ENCODE results near the gene RAB3D.

RAB3D gene

DNA sequence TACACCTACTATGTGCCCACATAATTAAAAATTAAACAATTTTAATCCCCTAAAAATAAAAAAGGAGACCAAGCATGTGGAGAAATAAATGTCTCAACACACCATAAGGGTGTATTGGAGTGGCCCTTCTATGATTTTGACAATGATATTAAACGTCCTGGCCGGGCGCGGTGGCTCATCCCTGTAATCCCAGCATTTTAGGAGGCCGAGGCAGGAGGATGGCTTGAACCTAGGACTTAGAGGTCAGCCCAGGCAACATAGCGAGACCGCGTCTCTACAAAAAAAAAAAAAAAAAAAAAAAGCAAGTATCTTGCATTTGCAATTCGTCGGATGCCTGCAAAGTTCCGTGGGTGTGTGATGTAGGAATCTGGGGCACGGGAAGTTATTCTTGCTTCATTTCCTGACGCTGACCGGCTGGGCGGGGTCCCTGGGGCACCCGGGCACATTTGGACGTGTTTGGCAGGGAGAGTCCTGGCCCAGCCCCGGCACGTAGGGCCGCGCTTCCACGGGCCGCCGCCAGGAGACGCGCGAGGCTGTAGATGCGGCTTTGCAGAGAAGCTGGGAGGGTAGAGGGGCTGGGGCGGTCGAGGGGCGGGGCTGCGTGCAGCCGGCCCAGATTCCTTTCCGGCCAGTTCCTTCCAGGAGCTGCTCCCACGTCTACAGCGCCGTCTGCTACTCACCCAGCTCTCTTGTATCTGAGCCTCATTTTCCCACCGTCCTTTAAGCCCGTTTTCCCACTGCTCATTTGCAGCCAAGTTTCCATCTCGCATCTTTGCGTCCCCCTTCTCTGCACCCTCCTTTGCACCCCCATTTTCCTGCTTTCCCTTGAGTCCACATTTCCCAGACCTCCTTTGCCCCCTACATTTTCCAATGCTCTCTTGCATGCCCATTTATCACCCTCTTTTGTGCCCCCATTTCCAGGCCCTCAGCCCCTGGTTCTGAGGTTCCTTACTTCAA, 45.7 kb downstream of the RAB3D start:
- peak; percentile 81 for DNase-seq

DNA sequence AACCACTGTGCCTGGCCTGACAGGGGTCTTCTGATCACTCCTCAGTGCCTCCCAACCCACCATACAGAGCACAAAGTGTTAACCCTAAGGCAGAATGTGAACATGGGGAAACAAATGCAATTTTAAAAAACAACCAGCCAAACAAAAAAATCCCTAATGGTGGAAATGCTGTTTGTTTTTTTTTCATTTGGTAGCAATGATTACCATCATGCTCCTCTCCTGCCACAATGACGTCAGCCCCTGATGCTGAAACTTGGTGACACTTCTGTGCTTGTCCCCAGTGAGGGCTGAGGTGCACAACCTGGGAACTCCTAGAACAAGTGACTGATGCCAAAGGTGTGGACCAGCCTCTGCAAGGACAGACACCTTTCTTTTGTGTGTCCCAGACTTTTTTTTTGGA, 47.5 kb downstream of the RAB3D start:
- no peak for DNase-seq

DNA sequence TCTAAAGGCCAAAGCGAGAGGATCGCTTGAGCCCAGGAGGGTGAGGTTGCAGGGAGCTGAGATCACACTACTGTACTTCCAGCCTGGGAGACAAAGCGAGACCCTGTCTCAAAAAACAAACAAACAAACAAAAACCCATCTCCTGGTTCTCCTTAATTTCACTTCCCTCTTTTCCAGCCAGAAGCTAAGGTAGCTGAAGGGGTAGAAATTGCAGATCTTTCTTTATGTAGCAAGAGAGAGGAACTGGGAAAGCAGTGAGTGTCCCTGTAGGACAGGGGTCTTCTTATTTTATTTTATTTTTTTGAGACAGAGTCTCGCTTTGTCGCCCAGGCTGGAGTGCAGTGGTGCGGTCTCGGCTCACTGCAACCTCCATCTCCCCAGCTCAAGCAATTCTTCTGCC, 48.0 kb downstream of the RAB3D start:
- DNase-seq = no peak

DNA sequence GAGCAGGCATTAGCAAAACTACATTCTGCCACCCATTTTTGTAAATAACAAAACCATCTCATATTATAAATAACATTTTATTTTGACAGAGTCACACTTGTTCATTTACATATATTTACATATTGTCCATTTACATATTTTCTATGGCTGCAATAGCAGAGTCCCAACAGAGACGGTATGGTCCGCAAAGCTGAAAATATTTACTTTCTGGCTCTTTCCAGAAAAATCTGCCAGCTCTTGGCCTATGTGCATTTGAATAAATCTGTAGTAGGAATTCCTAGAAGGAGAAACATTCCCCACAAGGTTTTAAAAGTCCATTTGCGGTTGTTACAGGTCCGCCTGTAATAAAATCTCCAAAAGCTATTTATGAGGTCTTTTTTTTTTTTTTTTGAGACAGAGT, 49.2 kb downstream of the RAB3D start:
- no peak for DNase-seq

DNA sequence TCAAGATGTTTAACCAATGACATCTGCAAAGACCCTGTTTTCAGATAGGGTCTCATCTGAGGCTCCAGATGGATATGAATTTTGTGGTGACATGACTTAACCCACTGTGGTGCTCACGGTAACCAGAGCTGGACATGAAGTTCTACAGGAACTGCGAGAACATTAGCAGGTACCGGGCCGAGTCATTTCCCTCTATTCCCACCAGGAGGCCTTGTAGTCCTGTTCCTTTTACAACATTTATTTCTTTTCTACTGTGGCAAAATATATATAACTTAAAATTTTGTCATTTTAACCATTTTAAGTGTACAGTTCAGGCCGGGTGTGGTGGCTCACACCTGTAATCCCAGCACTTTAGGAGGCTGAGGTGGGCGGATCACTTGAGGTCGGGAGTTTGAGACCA, 51.1 kb downstream of the RAB3D start:
- DNase-seq = no peak

DNA sequence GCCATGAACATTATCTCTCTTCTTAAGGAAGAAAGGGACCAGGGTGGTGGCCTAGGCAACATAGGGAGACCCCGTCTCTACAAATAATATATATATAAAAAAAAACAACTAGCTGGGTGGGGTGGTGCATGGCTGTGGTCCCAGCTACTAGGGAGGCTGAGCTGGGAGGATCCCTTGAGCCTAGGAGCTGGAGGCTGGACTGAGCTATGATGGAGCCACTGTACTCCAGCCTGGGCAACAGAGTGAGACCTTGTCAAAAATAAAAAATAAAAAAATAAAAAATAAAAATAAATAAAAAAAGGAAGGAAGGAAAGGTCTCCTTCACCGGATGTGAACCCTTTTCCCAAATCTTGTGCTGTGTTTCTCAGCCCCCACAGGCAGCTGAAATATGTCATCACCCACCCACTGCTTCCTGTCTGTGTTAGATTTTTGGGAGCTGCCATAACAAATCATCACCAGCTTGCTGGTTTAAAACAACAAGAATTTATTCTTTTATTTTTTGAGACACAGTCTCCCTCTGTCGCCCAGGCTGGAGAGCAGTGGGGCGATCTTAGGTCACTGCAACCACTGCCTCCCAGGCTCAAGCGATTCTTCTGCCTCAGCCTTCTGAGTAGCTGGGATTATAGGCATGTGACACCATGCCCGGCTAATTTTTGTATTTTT, 53.0 kb downstream of the RAB3D start:
- DNase-seq = no peak

DNA sequence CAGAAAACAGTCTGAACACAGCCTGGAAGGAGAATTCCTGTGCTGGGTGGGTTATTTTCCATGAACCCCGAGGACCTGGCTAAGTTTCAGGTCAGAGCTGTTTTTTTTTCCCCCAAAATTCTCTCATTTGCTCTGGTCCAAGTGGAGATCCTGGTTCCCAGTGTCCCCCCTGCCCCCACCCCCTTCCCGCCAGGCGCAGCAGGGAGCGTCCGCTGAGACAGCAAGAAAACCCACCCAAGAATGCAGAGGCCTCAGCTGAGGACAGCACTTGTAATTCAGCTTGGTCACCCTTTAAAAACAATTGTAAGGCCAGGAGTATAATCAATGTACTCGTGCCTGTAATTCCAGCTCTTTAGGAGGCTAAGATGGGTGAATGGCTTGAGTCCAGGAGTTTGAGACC, 54.9 kb downstream of the RAB3D start:
- DNase-seq = no peak

DNA sequence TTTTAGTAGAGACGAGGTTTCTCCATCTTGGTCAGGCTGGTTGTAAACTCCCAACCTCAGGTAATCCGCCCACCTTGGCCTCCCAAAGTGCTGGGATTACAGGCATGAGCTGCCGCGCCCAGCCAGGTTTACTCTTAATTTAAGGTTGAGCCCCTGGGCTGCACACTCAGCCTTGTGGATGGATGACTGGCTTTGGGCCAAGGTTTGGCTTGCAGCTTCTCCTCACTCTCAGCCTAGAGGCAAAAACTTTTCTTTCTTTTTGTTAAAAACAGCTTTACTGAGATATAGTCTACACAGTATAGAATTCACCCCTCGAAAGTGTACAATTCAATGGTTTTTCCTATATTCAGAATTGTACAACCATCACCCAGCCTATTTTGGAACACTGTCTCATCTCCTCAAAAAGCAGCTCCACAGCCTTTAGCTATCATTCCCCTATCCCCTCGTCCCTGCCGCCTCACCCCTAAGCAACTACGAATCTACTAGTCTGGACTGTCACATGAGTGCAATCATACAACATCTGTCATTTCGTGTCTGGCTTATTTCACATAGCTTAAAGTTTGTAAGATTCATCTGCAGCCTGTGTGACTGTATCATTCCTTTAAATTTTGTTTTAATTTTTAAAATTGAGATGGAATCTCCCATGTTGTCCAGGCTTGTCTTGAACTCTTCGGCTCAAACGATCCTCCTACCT, 58.0 kb downstream of the RAB3D start:
- DNase-seq = no peak

DNA sequence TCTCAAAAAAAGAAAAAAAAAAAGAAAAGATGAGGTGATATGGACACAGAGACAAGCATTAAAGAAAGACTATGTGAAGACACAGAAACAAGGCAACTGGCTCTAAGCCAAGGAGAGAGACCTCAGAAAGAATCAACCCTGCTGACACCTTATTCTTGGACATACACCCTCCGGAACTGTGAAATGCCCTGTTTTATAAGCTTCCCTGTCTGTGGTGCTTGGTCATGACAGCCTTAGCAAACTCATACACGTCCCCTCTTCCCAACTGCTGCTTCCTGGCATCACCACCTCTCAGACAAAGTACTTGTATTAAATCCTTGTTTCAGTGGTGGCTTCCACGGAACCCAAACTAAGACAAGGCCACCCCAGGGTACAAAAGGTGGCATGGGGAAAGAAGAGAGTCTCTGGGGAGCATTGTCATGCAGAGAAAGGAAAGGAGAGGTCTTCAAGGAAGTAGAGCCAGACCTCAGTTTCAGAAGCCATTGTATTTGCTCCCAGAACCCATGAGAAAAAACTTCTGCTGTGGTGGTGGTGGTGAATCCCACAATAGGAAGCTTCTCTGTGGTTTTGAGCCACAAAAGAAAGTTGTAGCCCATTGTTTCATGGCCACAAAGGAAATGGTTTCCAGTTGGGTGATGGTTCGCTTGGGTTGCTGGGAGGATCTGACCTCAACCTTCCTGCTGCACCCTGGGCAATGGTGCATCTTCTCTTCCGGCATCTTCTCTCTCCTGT, 59.8 kb downstream of the RAB3D start:
- DNase-seq = no peak

DNA sequence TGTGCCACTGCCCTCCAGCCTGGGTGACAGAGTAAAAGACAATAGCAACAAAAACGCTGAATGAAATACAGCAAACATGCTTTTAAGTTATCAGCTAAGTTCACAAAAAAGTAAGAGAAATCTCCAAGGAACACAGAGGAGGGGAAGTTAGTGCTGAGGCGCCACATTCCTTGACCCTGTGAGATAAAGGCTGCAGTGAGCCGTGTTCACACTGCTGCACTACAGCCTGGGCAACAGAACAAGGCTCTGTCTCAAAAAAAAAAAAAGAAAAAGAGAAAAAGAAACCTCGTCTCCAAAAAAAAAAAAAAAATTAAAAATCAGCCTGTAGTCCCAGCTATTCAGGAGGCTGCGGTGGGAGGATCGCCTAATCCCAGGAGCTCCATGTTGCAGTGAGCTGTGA, 60.8 kb downstream of the RAB3D start:
- no peak for DNase-seq

DNA sequence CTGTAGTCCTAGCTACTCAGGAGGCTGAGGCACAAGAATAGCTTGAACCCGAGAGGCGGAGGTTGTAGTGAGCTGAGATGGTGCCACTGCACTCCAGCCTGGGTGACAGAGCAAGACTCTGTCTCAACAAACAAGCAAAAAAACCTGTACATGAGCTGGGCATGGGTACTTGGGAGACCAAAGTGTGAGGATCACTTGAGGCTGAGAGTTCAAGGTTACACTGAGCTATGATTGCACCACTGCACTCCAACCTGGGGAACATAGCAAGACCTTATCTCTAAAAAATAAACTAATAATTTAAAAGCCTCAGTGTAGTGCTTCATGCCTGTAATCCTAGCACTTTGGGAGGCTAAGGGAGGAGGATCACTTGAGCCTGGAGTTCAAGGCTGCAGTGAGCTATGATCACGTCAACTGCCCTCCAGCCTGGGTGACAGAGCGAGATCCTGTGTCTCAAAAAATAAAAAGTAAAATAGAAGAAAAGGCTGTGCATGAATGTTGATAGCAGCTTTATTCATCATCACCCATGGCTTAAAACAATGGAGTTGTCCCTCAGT, 64.8 kb downstream of the RAB3D start:
- no peak for DNase-seq

DNA sequence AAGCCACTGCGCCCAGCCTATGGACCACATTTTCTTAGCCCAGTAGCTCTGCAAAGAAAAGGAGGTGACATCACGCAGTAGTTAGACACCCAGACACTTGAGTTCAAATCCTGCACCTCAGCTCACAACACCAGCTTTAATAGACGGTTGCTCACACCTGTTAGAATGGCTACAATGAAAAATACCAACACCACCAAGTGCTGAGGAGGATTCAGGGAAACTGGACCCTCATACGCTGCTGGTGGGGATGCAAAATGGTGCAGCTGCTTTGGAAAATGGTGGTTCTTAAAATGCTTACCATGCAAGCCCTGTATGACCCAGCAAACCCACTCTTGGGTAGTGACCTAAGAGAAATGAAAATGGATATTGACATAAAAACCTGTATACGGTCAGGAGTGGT, 65.5 kb downstream of the RAB3D start:
- no peak for DNase-seq

DNA sequence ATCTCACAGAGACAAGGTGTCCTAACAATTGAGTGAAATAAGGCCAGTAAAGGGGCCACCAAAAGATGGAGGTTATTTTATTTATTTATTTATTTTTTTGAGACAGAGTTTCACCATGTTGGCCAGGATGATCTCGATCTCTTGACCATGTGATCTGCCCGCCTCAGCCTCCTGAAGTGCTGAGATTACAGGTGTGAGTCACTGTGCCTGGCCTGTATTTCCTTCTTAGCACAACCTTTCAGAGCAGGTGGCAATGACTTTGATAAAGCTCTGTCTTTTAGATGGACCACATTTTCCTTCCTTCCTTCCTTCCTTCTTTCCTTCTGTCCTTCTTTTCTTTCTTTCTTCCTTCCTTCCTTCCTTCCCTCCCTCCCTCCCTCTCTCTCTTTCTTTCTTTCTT, 66.2 kb downstream of the RAB3D start:
- DNase-seq = no peak

Measured in NCI-H1105 (cell line).